Fibroblast of villous mesenchyme (primary cell): ENCODE results near the gene SEC61G. TPM values are rescaled to one million over a fixed set of nuclear protein-coding genes. Genes with fewer than 3 reads are reported as not detected.
A peak's percentile ranks its signal among the peaks of the same experiment; 100 is the strongest.

Experiments
- DNase-seq: peaks from one replicate; pipeline ENCODE4 v3.0.0-alpha.2; 2010; ENCODE audit warnings: low read depth
- H3K4me3 ChIP-seq: 2 replicates; pipeline ENCODE4 v1.5.1; 2011; ENCODE audit warnings: low read depth, mild to moderate bottlenecking, low read length
- total RNA-seq: library from RNA; depleted of rRNA; stranded (reverse); fragments of >200 nt; gene quantifications from 2 replicates; pipeline ENCODE4 v1.2.3, GENCODE V29; 2012
- TF ChIP-seq, protein P1 (sequence below): IDR thresholded peaks from 2 replicates; pipeline ENCODE4 v1.5.1; 2012; ENCODE audit warnings: low read depth, mild to moderate bottlenecking, low read length; ENCODE audit not compliant: insufficient read depth

The SEC61G gene
- total RNA-seq, 1 donor, result 240 TPM

DNA sequence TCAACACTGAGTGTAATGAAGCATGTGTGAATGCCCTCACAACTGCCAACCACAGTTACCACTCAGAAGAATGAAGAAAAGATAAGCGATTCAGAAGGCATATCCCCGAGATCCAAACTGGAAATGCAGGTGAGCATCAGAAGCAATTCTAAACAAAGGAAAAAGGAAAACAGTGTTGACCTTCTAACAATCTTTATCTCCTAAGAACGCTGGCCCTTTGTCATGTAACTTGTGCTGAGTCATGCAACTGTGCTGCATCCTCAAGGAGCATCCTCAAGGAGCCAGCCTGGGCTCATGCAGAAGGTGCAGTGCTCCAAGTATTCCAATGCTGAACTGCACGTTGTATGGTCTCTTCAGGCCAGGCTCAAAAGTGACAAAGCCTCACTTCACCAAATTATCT is 30.6 kb downstream of the SEC61G start:
- no peak for DNase-seq
- H3K4me3 ChIP-seq, result no peak overlapping the region
- TF ChIP-seq, protein P1, sequence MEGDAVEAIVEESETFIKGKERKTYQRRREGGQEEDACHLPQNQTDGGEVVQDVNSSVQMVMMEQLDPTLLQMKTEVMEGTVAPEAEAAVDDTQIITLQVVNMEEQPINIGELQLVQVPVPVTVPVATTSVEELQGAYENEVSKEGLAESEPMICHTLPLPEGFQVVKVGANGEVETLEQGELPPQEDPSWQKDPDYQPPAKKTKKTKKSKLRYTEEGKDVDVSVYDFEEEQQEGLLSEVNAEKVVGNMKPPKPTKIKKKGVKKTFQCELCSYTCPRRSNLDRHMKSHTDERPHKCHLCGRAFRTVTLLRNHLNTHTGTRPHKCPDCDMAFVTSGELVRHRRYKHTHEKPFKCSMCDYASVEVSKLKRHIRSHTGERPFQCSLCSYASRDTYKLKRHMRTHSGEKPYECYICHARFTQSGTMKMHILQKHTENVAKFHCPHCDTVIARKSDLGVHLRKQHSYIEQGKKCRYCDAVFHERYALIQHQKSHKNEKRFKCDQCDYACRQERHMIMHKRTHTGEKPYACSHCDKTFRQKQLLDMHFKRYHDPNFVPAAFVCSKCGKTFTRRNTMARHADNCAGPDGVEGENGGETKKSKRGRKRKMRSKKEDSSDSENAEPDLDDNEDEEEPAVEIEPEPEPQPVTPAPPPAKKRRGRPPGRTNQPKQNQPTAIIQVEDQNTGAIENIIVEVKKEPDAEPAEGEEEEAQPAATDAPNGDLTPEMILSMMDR, result no peak

DNA sequence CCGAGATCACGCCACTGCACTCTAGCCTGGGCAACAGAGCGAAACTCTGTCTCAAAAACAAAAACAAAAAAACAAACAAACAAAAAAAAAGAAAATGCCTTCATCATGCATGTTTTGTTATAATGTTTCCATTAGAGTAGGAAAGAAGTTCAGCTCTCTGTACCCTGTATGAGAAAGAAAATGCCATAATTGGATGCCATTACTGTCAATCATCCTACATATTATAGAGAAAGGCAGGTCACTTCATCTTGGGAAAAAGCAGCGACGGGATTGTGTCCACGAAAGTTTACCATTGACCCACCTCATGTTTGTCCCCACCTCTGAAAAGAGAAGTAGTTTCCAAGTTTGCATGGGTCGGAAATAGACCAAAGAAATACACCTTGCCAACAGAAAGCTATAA is 33.8 kb downstream of the SEC61G start:
- TF ChIP-seq, protein P1, result no peak
- no peak overlapping the region for H3K4me3 ChIP-seq

DNA sequence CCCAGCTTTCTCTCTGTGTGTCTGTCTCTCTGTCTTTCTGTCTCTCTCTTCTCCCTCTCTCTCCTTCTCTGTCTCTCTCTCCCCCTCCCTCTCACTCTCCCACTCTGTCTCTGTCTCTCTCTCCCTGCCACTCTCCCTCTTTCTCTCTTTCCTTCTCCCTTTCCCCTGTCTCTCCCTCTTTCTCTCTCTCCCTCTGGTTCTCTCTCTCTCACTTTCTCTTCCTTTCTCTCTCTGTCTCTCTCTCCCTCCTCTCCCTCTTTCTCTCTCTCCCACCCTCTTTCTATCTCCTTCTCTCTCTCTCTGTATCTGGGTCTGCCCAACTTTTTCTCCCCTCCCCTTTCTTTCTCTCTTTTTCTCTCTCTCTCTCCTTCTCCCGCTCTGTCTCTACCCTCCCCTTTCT is 36.5 kb downstream of the SEC61G start:
- no peak overlapping the region for H3K4me3 ChIP-seq
- TF ChIP-seq, protein P1, result no peak
- DNase-seq, result no peak

More for the DNA sequence above, 33.8 kb downstream of the SEC61G start:
- no peak for DNase-seq

DNA sequence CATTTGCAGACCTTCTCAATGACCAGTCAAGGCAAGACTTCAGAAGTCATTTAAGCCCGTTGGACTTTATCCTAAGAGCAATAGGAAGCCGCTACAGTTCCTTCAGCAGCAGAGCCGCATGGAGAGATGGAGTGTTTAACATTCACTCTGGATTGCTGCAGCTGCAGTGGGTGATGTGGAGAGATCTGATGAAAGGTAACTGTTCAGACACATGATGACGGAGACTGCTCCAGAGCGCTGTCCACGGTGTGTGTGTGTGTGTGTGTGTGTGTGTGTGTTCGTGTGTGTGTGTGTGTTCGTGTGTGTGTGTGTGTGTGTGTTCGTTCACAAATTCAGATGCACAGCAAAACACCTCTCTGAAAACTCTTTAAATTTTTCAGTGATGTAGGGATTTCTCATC is 37.0 kb downstream of the SEC61G start:
- no peak overlapping the region for H3K4me3 ChIP-seq
- TF ChIP-seq, protein P1, result no peak
- no peak for DNase-seq

DNA sequence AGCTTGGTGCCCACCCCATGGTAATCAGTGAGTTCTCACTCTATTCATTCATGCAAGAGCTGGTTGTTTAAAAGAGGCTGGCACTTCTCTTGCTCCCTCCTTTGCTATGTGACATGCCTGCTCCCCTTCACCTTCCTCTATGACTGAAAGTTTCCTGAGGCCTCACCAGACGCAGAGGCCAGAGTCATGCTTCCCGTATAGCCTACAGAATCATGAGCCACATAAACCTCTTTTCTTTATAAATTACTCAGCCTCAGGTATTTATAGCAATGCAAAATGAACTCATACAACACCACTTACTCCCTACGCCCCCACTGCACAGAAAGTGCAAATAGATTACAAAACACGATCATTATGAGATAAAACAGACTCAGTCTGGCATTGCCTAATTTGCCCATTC is 39.0 kb downstream of the SEC61G start:
- DNase-seq, result peak; percentile 3
- TF ChIP-seq, protein P1, result no peak
- H3K4me3 ChIP-seq, result no peak overlapping the region

DNA sequence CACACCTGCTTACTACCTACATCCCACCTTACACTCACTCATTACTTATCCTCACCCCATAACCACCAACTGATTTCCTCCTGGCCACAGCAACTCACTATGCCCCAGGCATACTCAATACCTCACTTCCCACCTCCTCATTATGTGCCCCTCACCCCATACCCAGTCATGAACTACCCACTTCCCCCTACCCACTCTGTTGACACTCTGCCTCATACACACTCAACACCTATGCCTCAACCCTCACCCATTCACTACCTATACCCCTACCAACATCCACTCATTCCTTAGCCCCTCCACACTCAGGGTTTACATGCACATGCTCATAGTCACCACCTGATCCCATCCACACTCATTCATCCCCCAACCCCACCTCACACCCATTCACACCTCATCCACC is 39.6 kb downstream of the SEC61G start:
- no peak overlapping the region for H3K4me3 ChIP-seq
- DNase-seq, result no peak
- TF ChIP-seq, protein P1, result no peak

DNA sequence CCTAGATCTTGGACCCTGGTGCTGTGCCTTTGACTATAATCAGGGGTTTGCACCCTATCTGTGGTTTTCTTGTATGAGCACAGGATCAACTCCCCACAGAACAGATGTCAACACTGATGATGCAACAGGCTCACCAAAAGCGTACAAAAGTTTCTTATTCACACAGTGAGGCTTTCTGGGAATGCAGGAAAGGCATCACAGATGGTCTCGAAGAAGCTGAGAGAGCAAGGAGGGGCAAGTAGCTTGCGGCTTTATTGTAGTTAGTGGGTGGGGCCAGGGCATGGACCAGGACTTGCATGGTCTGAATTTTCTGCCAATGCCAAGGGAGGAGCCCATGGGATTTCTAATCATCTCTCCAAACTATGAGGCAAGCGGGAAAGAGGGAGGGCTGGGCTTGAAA is 46.2 kb downstream of the SEC61G start:
- no peak overlapping the region for H3K4me3 ChIP-seq
- TF ChIP-seq, protein P1, result no peak
- peak; percentile 8 for DNase-seq
